TTC549 (cell line): ENCODE measurements around the gene EXD3.
"Not testable (repeated sequence)": the region's sequence is repeated elsewhere in the genome, so short reads cannot be mapped to it uniquely, and the experiment has no call there.

Experiments used
- FAIRE-seq: peaks from 2 replicates; lab custom pipeline; 2012; peaks lifted over from hg19 to GRCh38; lab: Jason Lieb, UNC

The EXD3 gene

DNA sequence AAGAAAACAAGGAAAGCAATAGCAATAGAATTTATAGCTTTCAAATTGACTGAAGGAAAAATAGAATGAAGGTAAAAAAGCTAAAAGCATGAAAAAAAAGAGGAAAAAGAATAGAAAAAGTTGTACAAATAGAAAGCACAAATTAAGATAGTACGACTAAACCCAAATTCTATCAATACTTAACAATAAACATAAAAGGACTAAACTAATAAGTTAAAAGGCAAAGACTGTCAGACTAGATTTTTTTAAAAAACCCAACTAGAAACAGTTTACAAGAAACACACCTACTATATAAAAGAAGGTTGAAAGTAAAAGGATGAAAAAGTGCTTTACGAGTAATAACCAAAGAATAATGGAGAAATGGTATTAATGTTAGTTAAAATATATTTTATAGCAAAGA lies 86.2 kb downstream of the EXD3 start:
- FAIRE-seq, result no peak

- FAIRE-seq, result no peak
These were observed 89.8 kb downstream of the EXD3 start for GRCh38 chr9:137333016-137333671.

DNA sequence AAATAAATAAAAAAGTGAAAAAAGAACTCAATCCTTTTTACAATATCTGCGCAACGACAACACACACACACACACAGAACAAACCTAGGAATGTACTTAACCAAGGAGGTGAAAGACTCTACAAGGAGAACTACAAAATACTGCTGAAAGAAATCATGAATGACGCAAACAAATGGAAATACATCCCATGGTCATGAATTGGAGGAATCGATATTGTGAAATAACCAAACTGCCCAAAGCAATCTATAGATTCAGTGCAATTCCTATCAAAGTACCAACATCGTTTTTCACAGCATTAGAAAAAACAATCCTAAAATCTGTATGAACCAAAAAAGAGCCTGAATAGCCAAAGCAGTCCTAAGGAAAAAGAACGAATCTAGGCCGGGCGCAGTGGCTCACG lies 91.0 kb downstream of the EXD3 start:
- no peak for FAIRE-seq

DNA sequence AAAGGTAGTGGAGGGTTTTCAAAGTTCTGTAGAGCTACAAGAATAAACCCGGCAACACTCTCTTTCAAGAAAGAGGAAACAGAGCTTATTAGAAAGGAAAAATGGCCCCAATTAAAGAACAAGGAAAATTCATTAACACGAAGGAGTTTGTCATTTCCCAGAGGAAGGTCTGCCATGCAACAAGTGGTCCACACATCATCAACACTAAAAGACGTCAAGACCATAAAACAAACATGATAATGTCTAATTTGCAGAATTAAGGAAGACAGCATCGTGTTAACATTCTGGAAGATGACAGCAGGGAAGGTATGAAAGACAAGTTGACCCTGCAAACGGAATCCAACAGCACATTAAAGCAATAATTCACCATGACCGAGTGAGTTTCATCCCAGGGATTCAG lies 92.3 kb downstream of the EXD3 start:
- FAIRE-seq, result no peak

- FAIRE-seq, result not testable (repeated sequence)
These were observed 93.4 kb downstream of the EXD3 start for GRCh38 chr9:137329590-137329989.

DNA sequence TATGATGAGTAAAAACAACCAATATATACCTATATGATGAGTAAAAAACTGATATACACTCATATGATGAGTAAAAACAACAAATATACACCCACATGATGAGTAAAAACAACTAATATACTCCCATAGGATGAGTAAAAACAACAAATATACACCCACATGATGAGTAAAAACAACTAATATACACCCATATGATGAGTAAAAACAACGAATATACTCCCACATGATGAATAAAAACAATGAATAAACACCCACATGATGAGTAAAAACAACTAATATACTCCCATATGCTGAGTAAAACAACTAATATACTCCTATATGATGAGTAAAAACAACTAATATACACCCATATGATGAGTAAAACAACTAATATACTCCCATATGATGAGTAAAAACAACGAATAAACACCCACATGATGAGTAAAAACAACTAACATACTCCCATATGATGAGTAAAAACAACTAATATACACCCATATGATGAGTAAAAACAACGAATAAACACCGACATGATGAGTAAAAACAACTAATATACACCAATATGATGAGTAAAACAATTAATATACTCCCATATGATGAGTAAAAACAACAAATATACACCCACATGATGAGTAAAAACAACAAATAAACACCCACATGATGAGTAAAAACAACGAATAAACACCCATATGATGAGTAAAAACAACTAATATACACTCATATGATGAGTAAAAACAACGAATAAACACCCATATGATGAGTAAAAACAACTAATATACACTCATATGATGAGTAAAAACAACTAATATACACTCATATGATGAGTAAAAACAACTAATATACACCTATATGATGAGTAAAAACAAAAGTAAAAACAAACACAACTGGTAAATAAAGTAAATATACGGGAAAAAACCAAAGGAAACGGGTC lies 95.1 kb downstream of the EXD3 start:
- FAIRE-seq, result peak; percentile 100

- no peak for FAIRE-seq
These were observed 96.4 kb downstream of the EXD3 start for GRCh38 chr9:137326445-137327065.

- FAIRE-seq, result no peak
These were observed 97.2 kb downstream of the EXD3 start for GRCh38 chr9:137325799-137326198.

- FAIRE-seq, result no peak
These were observed 97.8 kb downstream of the EXD3 start for GRCh38 chr9:137325124-137325523.

- FAIRE-seq, result no peak
These were observed 99.2 kb downstream of the EXD3 start for GRCh38 chr9:137323531-137324331.

- no peak for FAIRE-seq
These were observed 101.1 kb downstream of the EXD3 start for GRCh38 chr9:137321726-137322361.

GRCh38 chr9:137320555-137321384 lies 102.2 kb downstream of the EXD3 start:
- FAIRE-seq, result no peak

GRCh38 chr9:137319739-137320551 lies 103.0 kb downstream of the EXD3 start:
- no peak for FAIRE-seq

- no peak for FAIRE-seq
These were observed 103.8 kb downstream of the EXD3 start for GRCh38 chr9:137319011-137319738.

- no peak for FAIRE-seq
These were observed 104.4 kb downstream of the EXD3 start for GRCh38 chr9:137318602-137319001.

GRCh38 chr9:137317718-137318511 lies 105.0 kb downstream of the EXD3 start:
- FAIRE-seq, result no peak

DNA sequence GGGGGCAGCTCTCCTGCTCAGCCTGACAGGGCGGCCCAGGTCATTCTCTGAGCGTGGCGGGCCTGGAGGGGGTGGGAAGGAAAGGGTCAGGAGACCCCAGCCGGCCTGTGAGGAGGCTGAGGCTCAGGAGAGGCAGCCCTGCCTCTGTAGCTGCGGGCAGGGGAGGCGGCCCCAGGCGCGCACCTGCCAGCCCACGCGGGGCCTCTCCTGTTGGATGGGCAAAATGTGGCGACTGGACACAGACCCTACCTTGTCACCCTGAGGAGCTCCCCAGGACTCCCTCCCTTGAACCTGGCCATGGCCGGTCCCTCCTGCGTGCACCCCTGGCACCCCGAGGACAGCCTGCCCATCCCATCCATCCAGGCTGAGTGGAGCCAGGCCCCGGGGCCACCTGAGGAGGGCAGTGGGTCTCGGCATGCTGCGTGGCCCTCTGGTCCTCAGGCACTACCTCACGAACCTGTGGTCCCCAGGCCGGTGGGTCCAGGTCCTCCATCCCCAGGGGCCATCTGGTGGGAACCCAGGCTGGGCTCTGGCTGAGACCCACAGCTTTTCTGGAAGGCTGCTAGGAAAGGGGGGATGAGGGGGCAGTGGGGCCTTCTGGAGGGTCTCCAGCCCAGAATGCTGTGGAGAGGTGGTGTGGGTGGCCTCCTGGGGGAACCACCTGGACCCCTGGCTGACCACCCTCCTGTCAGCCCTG lies 105.8 kb downstream of the EXD3 start:
- FAIRE-seq, result no peak
